GM23338 (cell line): Measurements from ENCODE around the gene ADIPOQ. TPM values are rescaled to one million over a fixed set of nuclear protein-coding genes. Genes with fewer than 3 reads are reported as not detected.

Source experiments
- polyA plus RNA-seq: library from polyadenylated mRNA; unstranded; fragments of >200 nt; fragmentation: Nextera tagmentation; extraction: Ambion mirVana; gene quantifications from 2 replicates; pipeline ENCODE4 v1.2.1, GENCODE V29; 2016
- total RNA-seq: library from RNA; depleted of rRNA; stranded (reverse); fragments of >200 nt; shearing (Covaris generic); gene quantifications from 2 replicates; pipeline ENCODE4 v1.2.3, GENCODE V29; 2014; rRNA removed

ADIPOQ gene
- total and polyA plus RNA-seq, 2 experiments from 2014 or later = not detected

Other genes starting within 250 kb of the ADIPOQ start
- gene AHSG, start 229.7 kb upstream of the ADIPOQ start, total RNA-seq = 0.10 TPM in 1 of 2 replicates, not detected in the other
- 0.18 and 0.21 TPM in 2 replicates for gene AHSG, start 229.7 kb upstream of the ADIPOQ start, polyA plus RNA-seq
- gene FETUB, start 202.3 kb upstream of the ADIPOQ start, total RNA-seq = not detected in 2 replicates
- gene FETUB, start 202.3 kb upstream of the ADIPOQ start, polyA plus RNA-seq = 0.26 TPM in 1 of 2 replicates, not detected in the other
- not detected in 2 replicates for gene HRG, start 176.7 kb upstream of the ADIPOQ start, total RNA-seq
- gene HRG, start 176.7 kb upstream of the ADIPOQ start, polyA plus RNA-seq = not detected in 2 replicates
- gene KNG1, start 125.4 kb upstream of the ADIPOQ start, total RNA-seq = 0.49 TPM in 1 of 2 replicates, not detected in the other
- gene KNG1, start 125.4 kb upstream of the ADIPOQ start, polyA plus RNA-seq = 0.09 TPM in 1 of 2 replicates, not detected in the other
- gene EIF4A2, start 59.1 kb upstream of the ADIPOQ start, total RNA-seq = 666 and 697 TPM in 2 replicates
- 386 and 433 TPM in 2 replicates for gene EIF4A2, start 59.1 kb upstream of the ADIPOQ start, polyA plus RNA-seq
- gene RFC4, start 36.2 kb upstream of the ADIPOQ start, total RNA-seq = 107 and 109 TPM in 2 replicates
- gene RFC4, start 36.2 kb upstream of the ADIPOQ start, polyA plus RNA-seq = 60.3 and 73.3 TPM in 2 replicates
- 51.6 and 65.1 TPM in 2 replicates for gene ST6GAL1, start 87.8 kb downstream of the ADIPOQ start, total RNA-seq
- gene ST6GAL1, start 87.8 kb downstream of the ADIPOQ start, polyA plus RNA-seq = 13.5 and 17.6 TPM in 2 replicates